GM19397 (cell line): Measurements from ENCODE around the gene UBE2O.

Experiments
- ATAC-seq: cut with Tn5 transposase; IDR thresholded peaks from one replicate; pipeline ENCODE4 v1.9.1; 2021; ENCODE audit warnings: mild to moderate bottlenecking, moderate library complexity; ENCODE audit not compliant: unreplicated experiment

Gene UBE2O

GRCh38 chr17:76420356-76421043 lies 32.5 kb downstream of the UBE2O start:
- ATAC-seq: no peak

- ATAC-seq: no peak
Observed at GRCh38 chr17:76419576-76420260, 33.2 kb downstream of the UBE2O start.

GRCh38 chr17:76417499-76418143 lies 35.3 kb downstream of the UBE2O start:
- no peak for ATAC-seq

- no peak for ATAC-seq
Observed at GRCh38 chr17:76416899-76417298, 36.1 kb downstream of the UBE2O start.

GRCh38 chr17:76416457-76416856 lies 36.5 kb downstream of the UBE2O start:
- no peak for ATAC-seq

- ATAC-seq: no peak
Observed at GRCh38 chr17:76415786-76416185, 37.2 kb downstream of the UBE2O start.

GRCh38 chr17:76414334-76415295 lies 38.3 kb downstream of the UBE2O start:
- ATAC-seq: no peak

GRCh38 chr17:76411247-76411646 lies 41.7 kb downstream of the UBE2O start:
- ATAC-seq: no peak

GRCh38 chr17:76410328-76410965 lies 42.5 kb downstream of the UBE2O start:
- ATAC-seq: no peak

GRCh38 chr17:76408037-76408849 lies 44.7 kb downstream of the UBE2O start:
- no peak for ATAC-seq

GRCh38 chr17:76407509-76407908 lies 45.4 kb downstream of the UBE2O start:
- ATAC-seq: no peak

- no peak for ATAC-seq
Observed at GRCh38 chr17:76405967-76406647, 46.8 kb downstream of the UBE2O start.

- ATAC-seq: no peak
Observed at GRCh38 chr17:76405607-76405966, 47.4 kb downstream of the UBE2O start.

- no peak for ATAC-seq
Observed at GRCh38 chr17:76404976-76405563, 47.9 kb downstream of the UBE2O start.

GRCh38 chr17:76404256-76404655 lies 48.7 kb downstream of the UBE2O start:
- ATAC-seq: no peak

- no peak for ATAC-seq
Observed at GRCh38 chr17:76402711-76403110, 50.2 kb downstream of the UBE2O start.

GRCh38 chr17:76399175-76400172 lies 53.5 kb downstream of the UBE2O start:
- ATAC-seq: no peak
